Stimulated activated CD4-positive, alpha-beta T cell treated with anti-CD3 and anti-CD28 coated beads, TNF-alpha, amount 100 ng/mL, for 48 hours (primary cell): Measurements from ENCODE around the gene PCDH19.
A peak's percentile ranks its signal among the peaks of the same experiment; 100 is the strongest.
"Not testable (repeated sequence)": the region's sequence is repeated elsewhere in the genome, so short reads cannot be mapped to it uniquely, and the experiment has no call there.

Experiments
- DNase-seq, 3 donors: peaks; one replicate each; pipeline ENCODE4 v3.0.0-alpha.2; 2020; ENCODE audit warnings: low read depth in 3 of 3

Gene PCDH19, protein sequence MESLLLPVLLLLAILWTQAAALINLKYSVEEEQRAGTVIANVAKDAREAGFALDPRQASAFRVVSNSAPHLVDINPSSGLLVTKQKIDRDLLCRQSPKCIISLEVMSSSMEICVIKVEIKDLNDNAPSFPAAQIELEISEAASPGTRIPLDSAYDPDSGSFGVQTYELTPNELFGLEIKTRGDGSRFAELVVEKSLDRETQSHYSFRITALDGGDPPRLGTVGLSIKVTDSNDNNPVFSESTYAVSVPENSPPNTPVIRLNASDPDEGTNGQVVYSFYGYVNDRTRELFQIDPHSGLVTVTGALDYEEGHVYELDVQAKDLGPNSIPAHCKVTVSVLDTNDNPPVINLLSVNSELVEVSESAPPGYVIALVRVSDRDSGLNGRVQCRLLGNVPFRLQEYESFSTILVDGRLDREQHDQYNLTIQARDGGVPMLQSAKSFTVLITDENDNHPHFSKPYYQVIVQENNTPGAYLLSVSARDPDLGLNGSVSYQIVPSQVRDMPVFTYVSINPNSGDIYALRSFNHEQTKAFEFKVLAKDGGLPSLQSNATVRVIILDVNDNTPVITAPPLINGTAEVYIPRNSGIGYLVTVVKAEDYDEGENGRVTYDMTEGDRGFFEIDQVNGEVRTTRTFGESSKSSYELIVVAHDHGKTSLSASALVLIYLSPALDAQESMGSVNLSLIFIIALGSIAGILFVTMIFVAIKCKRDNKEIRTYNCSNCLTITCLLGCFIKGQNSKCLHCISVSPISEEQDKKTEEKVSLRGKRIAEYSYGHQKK (N-terminal part only)

DNA sequence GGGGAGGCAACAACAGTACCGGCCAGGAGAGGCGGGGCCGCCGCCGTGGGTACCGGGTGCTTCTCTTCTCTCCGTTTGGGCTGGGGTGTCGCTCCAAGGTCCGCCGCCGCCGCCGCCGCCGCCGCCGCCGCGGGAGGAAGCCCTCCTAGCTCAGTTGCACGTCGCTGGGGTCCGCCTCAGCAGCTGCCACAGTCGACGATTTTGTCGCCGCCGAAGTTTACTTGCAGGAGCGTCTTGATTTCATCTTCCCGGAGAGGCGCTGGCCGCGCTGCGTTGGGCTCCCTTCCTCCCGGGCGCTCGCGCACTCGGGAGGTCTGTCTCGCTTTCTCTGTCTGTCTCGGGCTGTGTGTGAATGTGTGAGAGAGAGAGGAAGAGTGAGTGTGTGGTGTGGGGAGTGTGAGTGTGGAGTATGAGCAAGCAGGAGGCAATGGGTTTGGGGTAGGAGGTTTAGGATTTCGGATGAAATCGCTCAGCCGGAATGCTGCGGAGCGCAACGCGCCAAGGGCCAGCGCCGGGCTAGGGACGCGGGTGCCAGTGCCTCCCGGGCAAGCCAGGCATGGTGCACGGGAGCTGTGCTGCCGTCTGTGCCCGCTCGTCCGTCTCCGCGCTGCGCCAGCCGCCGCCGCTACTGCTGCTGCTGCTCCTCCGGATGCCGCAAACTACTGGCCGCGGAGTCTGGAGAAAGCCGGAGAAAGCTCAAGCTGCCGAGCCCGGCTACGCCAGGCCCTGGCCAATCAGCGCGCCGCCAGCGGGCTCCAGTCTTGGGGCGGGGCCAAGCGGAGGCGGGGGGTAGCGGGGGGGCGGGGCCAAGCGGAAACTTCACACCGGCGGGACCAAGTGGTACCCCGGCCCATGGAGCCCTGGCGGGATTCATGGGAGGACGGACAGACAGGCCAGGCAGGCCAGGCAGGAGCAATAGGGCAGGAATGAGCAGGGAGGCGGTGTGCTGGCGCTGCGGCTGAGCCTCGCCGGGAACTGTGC, at the start of gene PCDH19:
TSS of gene PCDH19 (minus strand) at position 664 of the 981 bp plus-strand sequence. CDS start 1,676 bp downstream, outside the sequence.
- peak; percentile 8 to 28 (median 23) for DNase-seq

DNA sequence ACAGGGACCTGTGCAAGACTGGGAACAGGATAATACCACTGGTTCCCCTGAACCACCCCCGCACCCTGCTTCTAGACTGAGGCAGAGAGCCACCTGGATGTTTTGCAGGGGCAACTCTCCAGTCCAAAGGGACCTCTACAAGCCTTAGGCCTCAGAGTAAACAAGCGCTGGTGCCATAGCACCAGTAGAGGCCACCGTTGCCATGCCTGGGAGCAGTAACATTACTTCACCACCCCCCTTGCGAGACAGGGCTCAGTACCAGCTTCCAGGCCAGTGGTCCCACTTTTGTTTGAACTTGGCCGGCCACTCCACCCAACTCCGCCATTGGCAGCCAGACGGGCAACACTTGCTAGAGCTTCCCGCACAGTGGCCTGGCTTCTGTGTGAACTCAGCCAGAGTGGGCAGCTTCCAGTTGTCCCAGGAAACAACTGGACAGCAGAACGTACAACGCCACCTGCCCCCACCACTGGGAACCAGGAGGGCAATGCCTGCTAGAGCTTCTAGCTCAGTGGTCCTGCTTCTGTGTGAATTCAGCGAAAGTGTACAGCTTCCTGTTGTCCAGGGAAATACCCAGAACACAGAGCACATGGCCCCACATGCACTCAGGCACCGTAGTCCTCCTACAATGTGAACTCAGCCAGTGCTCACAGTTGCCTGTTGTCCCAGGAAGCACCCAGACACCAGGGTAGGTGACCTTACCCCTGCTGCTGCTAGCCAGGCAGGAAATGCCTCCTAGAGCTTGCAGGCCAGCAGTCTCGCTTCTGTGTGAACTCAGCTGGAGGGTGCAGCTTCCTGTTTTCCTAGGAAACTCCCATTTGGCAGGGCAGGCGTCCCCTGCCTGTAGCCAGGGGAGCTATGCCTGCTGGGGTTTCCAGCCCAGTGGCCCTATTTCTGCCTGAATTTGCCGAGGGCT, 39.9 kb upstream of the PCDH19 start:
- DNase-seq, result no peak

DNA sequence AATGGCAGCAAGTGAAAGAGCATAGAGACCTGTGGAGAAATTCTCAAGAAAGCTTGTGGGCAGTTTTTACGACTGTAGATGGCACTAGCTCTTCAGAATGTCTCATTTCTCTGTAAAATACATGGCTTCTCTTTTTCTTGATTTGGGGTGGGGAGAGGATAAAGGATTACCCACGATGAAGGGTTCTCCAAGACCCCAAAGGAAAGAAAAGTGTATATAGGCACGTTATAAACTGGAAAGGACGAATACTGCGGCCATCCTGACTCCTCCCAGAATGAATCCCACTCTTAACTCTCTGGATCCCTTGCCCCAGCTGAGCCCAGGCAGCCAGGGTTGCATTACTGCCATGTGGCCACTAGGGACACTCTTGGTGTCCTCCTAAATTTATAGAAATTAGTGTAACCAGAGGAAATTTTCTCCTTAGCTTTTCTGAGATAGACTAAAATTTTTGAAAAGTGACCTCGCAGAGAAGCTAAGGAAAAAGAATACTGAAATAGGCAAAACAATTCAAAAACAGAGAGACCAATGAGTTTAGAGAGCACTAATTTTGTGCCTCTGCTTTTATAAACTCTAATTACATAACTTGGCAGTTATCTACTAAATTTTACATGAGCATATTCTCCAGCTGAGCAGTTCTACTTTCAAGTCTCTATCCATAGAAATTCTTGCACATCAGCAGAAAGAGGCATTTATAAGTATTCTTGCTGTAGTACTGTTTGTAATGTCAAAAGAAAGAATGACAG, 37.8 kb upstream of the PCDH19 start:
- peak in 1 of 3 donors; percentile 1 for DNase-seq

DNA sequence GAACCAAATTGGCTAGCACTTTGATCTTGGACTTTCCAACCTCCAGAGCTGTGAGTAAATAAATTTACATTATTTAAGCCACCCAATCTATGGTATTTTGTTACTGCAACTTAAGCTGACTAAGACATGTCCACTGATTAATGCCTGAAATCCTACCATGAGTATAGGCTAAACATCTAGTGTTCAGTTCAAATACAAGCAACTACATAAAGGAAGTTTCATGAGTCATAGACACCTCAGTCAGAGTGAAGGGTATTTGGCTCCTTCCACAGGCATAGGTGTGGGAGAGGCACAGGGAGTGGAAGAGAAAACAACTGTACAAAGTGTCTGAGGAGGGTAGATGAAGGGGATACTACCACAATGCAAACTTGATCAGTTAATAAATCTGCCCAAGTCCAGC, 35.5 kb upstream of the PCDH19 start:
- no peak for DNase-seq

DNA sequence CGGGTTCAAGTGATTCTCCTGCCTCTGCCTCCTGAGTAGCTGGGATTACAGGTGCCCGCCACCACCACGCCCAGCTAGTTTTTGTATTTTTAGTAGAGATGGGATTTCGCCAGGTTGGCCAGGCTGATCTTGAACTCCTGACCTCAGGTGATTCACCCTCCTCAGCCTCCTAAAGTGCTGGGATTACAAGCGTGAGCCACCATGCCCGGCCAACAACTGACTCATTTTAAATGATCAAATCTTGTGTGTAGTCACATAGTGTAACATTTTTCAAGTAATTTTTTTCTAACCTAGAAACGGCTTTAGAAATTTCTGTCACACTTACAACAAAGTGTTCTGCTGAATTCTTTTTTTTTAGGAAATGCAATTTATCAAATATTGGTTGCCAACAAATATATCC, 31.2 kb upstream of the PCDH19 start:
- DNase-seq, result not testable (repeated sequence)

DNA sequence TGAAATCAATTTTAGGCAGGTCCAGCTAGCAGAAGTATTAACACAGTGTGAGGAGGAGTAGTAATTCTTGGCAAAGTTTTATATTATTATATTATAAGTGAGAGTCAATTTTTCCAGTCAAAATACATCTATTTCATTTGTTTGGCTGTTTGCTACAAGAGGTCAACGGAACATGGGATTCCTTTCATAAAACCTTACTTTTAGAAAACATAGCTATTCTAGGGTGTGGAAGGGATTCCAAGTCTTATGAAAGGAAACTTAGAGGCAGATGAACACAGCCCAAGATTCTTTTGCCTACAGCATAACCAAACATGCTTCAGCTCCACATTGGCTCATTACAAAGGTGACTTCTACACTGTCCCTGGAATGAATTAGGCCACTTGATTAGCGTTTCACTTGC, 29.9 kb upstream of the PCDH19 start:
- no peak for DNase-seq

DNA sequence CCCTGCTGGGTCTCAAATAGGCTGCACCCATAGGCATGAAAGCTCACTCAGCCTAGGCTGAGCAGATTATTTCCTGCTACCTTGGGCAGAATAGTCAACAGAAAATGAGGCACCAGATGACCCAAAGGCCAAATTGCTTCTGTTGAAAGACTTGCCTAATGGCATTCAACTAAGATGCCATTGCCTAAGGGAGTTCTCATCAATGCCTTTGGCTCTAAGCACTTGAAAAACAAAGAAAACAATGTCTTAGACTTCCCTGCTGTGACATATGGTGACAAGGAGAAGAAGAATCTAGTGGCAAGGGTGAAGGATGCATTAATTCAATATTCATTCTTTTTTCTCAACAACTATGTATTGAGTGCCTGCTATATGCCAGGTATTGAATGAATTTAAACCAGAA, 25.7 kb upstream of the PCDH19 start:
- DNase-seq, result no peak

DNA sequence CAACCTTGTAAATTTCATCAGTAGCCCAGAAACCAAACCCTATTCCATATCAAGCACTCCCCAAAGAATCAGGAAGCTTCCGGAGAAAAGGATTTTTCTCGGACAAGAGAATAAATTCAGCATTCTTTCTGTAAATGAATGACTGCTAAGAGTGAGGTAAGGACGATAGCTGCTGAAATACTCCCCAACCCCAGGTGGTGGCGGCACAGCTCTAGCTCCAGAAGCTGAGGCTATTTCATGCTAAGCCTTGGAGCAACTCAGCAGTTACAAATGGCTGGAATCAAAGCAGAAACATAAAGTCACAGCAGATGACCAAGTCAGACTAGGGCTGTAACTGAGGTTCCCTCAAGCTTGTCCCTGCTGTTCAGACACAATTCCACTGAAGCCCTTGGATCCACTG, 13.9 kb upstream of the PCDH19 start:
- DNase-seq, result no peak

DNA sequence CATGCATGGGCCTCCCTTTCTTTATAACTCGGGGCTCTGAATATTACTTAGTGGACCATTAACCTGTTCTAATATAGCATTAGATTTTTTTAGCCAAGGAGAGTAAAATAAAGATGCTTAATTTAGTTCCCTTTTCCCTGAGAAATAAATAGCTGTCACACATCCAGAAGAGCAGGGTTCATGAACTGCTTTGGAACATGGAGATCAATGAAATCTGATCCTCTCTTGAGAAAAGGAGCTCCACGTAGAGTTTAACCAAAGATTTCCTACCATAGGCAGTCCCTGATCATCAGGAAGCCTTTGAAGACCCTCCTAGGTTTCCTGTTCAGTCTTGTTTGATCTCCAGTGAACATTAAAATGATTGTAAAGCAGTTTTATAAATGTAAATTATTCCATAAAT, 8.5 kb upstream of the PCDH19 start:
- no peak for DNase-seq

DNA sequence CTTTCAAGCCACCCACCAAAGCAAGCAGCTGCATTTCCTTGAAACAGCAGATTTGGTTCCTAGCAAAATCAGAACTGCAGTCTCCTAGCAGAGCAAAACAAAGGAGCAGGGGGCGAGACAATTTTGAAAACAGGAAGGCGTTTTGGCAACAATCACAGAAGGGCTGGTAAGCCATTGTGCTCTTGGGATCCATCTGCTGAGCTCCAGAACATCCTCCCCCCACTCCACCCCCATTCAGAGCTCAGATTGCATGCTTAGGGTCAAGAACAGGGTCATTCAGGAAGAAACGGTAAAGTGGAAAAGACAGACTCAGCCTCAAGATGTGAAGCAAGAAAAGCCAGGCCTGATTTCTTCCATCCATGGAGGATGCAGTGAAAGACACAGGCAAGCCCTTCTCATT, 7.6 kb upstream of the PCDH19 start:
- no peak for DNase-seq

DNA sequence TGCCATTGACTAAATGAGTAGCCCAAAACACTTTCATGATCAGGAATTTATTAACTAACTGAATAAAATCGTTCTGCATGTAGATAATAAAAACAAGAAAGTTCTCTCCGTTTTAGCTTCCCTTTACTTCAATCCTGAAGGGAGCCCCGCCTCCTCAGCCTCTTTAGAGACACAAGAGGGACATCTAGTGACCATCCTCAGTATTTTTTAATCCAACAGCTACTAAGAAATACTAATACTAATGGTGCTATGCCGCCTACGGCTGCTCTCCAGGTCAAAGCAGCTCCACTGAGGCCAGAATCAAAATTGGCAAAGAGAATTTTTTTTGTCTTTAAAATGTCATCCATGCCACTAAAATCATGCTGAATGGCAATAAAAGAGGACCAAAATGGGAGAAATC, 3.2 kb upstream of the PCDH19 start:
- peak in 1 of 3 donors; percentile 17 for DNase-seq

DNA sequence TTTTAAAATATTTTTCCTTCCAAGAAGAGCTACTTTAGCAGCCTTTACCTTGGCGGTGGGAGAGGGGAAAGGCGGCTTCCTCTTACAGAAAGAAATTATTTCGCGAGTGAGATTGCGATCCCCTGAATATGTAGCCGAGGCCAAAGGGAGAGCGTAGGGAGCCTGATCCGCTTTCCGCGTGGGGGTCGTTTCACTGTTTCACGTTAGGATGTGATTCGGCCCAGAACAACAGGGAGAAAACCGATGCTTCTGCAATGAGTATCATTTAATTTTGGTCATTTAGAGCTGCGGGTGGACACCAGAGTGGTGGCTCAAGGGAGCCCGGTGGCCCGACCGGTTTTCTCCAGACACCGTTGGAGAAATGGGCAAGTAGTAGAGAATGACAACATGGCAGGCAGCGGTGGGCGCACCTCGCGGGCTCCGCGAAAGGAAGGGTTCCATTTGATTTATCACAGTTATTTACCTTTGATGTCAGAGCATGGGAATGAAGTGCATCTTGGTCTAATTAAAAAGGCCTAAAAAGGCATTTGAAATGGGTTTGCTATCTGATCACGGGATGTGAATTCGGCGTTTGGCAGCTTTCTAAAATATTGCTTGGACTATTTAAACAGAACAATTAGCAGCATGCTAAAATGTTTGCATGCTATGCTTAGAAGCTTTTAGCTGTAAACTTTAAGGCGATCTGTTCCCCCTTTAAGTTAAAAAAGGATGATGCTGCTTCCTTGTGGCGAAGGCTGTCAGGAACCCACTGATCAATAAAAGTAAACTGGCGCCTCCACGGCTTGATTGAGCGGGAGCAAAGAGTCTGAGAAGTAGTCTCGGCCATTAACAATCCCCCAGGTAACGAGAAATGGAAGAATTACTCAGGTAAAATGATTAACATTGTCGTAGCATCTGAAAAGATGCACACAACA, 2.0 kb upstream of the PCDH19 start:
- DNase-seq, result no peak

DNA sequence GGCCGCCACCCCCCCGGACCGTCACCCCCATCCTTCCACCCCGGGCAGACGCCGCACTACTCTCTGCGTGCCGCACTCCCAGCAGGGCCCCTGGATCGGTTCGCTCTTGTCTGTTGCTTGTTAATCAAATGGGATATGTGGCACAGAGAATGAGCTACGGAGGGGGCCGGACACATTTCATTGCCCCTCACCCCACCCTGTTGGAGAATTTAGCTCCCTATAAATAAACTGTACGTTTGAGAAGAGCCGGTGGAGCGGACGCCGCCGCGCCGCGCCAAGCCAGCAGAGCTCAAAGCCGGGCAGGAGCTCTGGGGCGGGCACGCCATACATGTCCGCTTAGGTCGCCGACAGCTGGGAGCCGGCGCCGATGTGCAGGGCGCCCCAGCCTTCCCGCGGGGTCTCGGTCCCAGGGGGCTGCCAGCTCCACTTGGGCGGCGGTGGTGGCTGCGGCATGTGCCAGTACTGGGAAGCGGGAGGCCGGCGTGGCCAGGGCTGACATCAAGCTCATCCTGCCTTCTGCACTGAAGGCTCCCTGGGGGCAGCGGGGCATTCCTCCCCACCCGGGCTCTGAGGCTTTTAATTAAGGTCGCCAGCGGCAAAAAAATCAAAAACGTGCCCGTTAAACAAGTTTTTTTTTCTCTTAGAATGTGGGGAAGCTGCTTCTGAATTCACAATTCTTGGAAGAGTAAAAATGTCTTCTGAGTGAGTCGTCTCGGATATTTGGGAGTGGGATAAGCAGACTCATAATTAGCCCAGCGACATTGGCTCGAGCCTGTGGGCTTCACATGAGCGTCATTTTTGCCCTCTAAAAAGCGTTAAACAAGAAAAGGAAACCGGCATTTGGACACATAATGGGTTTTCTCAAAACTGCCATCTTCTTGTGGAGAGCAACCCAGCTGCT, 1.1 kb upstream of the PCDH19 start:
- DNase-seq, result no peak

DNA sequence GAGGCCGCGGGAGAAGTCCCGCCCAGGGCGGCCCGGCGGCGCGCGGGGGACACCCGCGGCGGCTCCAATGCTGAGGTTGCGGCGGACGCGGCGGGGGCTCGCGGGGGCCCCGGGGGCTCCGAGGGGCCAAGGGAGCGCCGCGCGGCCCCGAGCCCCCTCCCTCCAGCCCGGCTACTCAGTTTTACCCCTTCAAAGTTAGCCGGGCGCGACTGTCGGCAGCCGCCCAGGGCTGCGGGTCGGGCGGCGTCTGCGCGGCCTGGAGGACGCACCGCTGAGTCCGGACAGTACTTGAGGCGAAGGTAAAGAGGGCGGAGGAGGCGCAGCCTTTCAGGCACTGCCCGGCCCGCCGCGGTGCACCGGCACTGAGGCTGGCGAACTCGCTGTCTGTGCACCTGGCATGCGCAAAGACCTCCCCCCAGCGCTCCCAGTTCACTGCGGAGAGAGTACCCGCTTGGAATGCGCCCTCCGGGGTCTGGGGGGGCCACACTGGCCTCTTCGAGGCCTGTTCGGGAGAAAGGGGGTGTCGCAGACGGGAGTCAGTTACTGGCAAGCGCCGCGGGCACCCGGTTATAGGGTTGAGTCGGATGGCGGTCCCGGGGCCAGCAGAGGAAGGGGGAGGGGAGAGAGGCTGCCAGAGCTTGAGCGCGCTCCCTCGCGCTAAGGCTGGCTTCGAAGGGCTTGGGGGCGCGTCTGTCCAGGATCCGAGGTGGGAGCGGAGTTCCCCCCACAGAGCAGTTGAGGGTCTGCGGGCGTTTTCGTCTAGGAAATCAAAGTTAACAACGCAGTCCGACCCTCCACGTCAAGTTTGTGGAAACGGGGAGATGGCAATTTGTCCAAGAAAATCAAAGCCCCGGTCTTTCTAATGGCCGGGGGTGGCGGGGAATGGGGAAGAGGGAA, 1.1 kb downstream of the PCDH19 start:
- no peak for DNase-seq

DNA sequence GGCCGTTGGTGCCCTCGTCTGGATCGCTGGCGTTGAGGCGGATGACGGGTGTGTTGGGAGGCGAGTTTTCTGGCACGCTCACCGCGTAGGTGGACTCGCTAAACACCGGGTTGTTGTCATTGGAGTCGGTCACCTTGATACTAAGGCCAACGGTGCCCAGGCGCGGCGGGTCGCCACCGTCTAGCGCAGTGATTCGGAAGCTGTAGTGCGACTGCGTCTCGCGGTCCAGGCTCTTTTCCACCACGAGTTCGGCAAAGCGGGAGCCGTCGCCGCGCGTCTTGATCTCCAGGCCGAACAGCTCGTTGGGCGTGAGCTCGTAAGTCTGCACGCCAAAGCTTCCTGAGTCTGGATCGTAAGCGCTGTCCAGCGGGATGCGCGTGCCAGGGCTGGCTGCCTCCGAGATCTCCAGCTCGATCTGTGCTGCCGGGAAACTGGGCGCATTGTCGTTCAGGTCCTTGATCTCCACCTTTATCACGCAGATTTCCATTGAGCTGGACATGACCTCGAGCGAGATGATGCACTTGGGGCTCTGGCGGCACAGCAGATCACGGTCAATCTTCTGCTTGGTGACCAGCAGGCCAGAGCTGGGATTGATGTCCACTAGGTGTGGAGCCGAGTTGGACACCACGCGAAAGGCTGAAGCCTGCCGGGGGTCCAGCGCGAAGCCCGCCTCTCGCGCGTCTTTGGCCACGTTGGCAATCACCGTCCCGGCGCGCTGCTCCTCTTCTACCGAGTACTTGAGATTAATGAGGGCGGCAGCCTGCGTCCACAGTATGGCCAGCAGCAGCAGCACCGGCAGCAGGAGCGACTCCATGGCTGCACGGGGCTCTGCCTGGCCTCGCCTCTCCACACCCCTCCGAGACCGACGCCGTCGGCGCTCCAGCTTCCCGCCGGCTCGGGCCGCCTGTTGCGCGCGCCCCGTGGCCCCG, 2.0 kb downstream of the PCDH19 start:
- DNase-seq, result no peak
